Transverse colon (tissue), 4 donors: ENCODE results near the gene UGT8. TPM values are rescaled to one million over a fixed set of nuclear protein-coding genes. Genes with fewer than 3 reads are reported as not detected.

Source experiments
- DNase-seq: peaks from one replicate; pipeline ENCODE4 v3.0.0-alpha.2; 2019
- H3K27ac ChIP-seq, 4 donors: fragments of 200-600 bp; sonication (generic); 2 replicates each; pipeline ENCODE4 v1.5.1; 2016 to 2018; ENCODE audit warnings: inconsistent platforms in 4 of 4
- H3K27me3 ChIP-seq: fragments of 200-600 bp; sonication (generic); 2 replicates; pipeline ENCODE4 v1.5.1; 2017; ENCODE audit warnings: inconsistent platforms
- H3K36me3 ChIP-seq, 4 donors: fragments of 200-600 bp; sonication (generic); 2 replicates each; pipeline ENCODE4 v1.5.1; 2017 to 2019; ENCODE audit warnings: inconsistent platforms in 4 of 4
- H3K4me1 ChIP-seq, 4 donors: fragments of 200-600 bp; sonication (generic); 2 replicates each; pipeline ENCODE4 v1.5.1; 2017 to 2020; ENCODE audit warnings: inconsistent platforms in 4 of 4
- H3K4me3 ChIP-seq, 4 donors: fragments of 200-600 bp; sonication (generic); 1 replicate in 1 of 4; 2 replicates in 3 of 4; pipeline versions ENCODE4 v1.5.1 to v1.6.1; 2017 to 2019; ENCODE audit warnings: inconsistent platforms in 4 of 4
- H3K9me3 ChIP-seq, 2 donors: fragments of 200-600 bp; sonication (generic); 2 replicates each; pipeline ENCODE4 v1.5.1; 2017 to 2019; ENCODE audit warnings: inconsistent platforms in 2 of 2
- CTCF ChIP-seq, 5 experiments: fragments of 200-600 bp in 3 of 5; fragments of 450-650 bp in 2 of 5; sonication (generic) in 3 of 5; IDR thresholded peaks; 1 replicate in 2 of 5; 2 replicates in 3 of 5; pipeline ENCODE4 v1.5.1; 2016 to 2017; ENCODE audit warnings: antibody characterized with exemption in 5 of 5, inconsistent platforms in 3 of 5, mild to moderate bottlenecking in 2 of 5, moderate library complexity in 1 of 5
- EP300 ChIP-seq: sonication (generic); formaldehyde crosslinking; IDR thresholded peaks from one replicate; pipeline ENCODE4 v1.6.1; 2017; ENCODE audit warnings: antibody characterized with exemption, low read depth
- POLR2A ChIP-seq: fragments of 450-650 bp; IDR thresholded peaks from one replicate; pipeline ENCODE4 v1.6.1; 2016; ENCODE audit warnings: antibody characterized with exemption, mild to moderate bottlenecking, moderate library complexity
- POLR2AphosphoS5 ChIP-seq, 3 donors: sonication (generic); formaldehyde crosslinking; IDR thresholded peaks; one replicate each; pipeline ENCODE4 v1.6.1; 2016; ENCODE audit warnings: antibody characterized with exemption in 3 of 3
- WGBS, 2 donors: methylation state at CpG; one replicate each; pipeline ENCODE4 v1.1.5; 2018; ENCODE audit warnings: low coverage in 1 of 2; 5-methylcytosine and 5-hydroxymethylcytosine counted together
- in situ Hi-C, 4 donors: fragments of 200-750 bp; cut with MboI; loops; one replicate each; pipeline versions ENCODE4 v1.15.0 to v1.15.1; 2017; ENCODE audit warnings: low sequenced_read_pairs in 3 of 4, low pct_ligation_motif_present in 1 of 4, low pct_unique_long_range_greater_than_20kb in 1 of 4
- intact Hi-C: fragments of 100-400 bp; cut with DNase I; formaldehyde crosslinking; loops from one replicate; pipeline ENCODE4 v1.15.1; 2023; ENCODE audit warnings: low total_unique reads
- total RNA-seq, 4 donors: library from RNA; depleted of rRNA; stranded (reverse); fragments of >200 nt; gene quantifications; one replicate each; pipeline ENCODE4 v1.1.0, GENCODE V29; 2016

The UGT8 gene
- total RNA-seq, 4 donors from 2014 or later, result 41.0 to 63.6 (median 55.7) TPM

- Histone ChIP-seq H3K36me3 (no peaks in the 10 kb centered on the region), H3K4me1 (no peaks in the 10 kb centered on the region), H3K9me3 (no peaks in the 10 kb centered on the region), H3K27ac (no peak overlapping the region), H3K27me3 (no peaks in the 10 kb centered on the region), H3K4me3 (no peak overlapping the region)
- DNase-seq, result no peak
- WGBS, 2 donors, result 73 to 80% methylated on average over 1 of the region's 1 CpG
- TF ChIP-seq POLR2AphosphoS5 (IDR thresholded peaks at IDR 0.05), result no peak
- no peak for TF ChIP-seq EP300
- no peak for TF ChIP-seq POLR2A
- TF ChIP-seq CTCF (IDR thresholded peaks at IDR 0.05), result no peak
- in situ Hi-C loops, result loop anchor here in 1 of 4 donors (25.0 kb wide), 1 partner anchor 1305 kb away; no protein-coding TSS in a partner anchor
- intact Hi-C loops, result no loop called here
Observed at GRCh38 chr4:114691865-114692264, 93.3 kb downstream of the UGT8 start.

- H3K9me3 ChIP-seq, result no peaks in the 10 kb centered on the region
- in situ Hi-C loops, result loop anchor here in 1 of 4 donors (25.0 kb wide), 1 partner anchor 1306 kb away; no protein-coding TSS in a partner anchor
- DNase-seq, result no peak
- no peaks in the 10 kb centered on the region for H3K36me3 ChIP-seq
- no peaks in the 10 kb centered on the region for H3K27me3 ChIP-seq
- no peaks in the 10 kb centered on the region for H3K4me1 ChIP-seq
- WGBS, 2 donors, result 54 to 70% methylated on average over 3 of the region's 3 CpGs
- H3K27ac ChIP-seq, result no peak overlapping the region
- intact Hi-C loops, result no loop called here
- H3K4me3 ChIP-seq, result no peak overlapping the region
- TF ChIP-seq POLR2A (no peak), CTCF (IDR thresholded peaks at IDR 0.05) (no peak)
Observed at GRCh38 chr4:114692958-114693357, 94.4 kb downstream of the UGT8 start.

DNA sequence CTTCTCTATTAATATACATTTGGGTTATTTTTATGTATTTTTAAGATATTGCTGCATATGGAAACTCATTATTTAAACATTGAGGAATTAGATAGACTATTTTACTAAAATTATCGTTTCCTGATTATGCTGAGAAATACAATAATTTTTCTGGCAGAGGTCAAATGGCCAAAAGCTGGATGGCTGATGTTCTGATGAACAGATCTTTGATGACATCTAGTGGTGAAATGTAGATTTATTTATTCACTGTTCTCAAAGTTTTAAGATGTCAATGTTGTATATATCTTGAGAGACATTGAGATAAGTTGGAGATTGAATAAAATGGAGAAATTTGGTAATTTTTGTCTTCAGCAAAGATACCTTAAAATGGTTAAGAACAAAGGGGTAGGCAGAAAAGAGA, 96.2 kb downstream of the UGT8 start:
- Histone ChIP-seq H3K4me3 (no peak overlapping the region), H3K9me3 (no peaks in the 10 kb centered on the region), H3K27me3 (no peaks in the 10 kb centered on the region), H3K4me1 (no peaks in the 10 kb centered on the region), H3K27ac (no peak overlapping the region), H3K36me3 (no peaks in the 10 kb centered on the region)
- TF ChIP-seq POLR2AphosphoS5 (IDR thresholded peaks at IDR 0.05) (no peak), CTCF (IDR thresholded peaks at IDR 0.05) (peak; percentile 54 to 68 (median 57)), POLR2A (no peak)
- WGBS, 2 donors, result 2 to 23% methylated on average over 1 of the region's 1 CpG
- in situ Hi-C loops, result loop anchor here in 1 of 4 donors (25.0 kb wide), 1 partner anchor 1307 kb away; no protein-coding TSS in a partner anchor
- intact Hi-C loops, result no loop called here
- DNase-seq, result no peak

GRCh38 chr4:114698231-114698630, 99.6 kb downstream of the UGT8 start:
- no peak for DNase-seq
- Histone ChIP-seq H3K4me3 (no peak overlapping the region), H3K27ac (no peak overlapping the region), H3K27me3 (no peaks in the 10 kb centered on the region), H3K4me1 (no peaks in the 10 kb centered on the region), H3K9me3 (no peaks in the 10 kb centered on the region), H3K36me3 (no peaks in the 10 kb centered on the region)
- intact Hi-C loops (no loop called here), in situ Hi-C loops (loop anchor here in 1 of 4 donors (25.0 kb wide), 1 partner anchor 1311 kb away; no protein-coding TSS in a partner anchor)
- WGBS, 2 donors, result 58 to 60% methylated on average over 4 of the region's 4 CpGs
- no peak for TF ChIP-seq POLR2AphosphoS5 (IDR thresholded peaks at IDR 0.05)
- TF ChIP-seq CTCF (IDR thresholded peaks at IDR 0.05), result no peak
- TF ChIP-seq POLR2A, result no peak
- no peak for TF ChIP-seq EP300
